ENCODE results near the gene ZFPM1.

DNA sequence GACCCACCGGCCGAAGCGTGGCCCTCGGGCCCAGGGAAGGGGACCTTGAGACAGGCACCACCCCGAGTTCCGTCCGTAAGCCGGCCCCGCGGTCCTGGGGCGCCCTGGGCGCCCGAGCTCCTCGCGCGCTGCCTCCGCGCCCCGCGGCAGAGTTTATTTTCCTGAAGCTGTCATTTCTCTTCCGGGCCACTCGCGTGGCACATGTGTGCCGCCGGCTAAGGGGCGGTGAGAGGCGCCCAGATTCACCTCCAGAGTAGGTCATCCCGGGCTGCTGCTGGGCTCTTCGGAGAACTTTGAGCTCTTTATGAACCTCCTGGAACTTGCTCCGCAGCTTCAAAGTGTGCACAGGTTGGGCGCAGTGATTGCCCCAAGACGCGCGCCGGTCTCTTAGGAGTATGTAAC is 117.6 kb downstream of the ZFPM1 start:
- TF ChIP-seq, protein P1, sequence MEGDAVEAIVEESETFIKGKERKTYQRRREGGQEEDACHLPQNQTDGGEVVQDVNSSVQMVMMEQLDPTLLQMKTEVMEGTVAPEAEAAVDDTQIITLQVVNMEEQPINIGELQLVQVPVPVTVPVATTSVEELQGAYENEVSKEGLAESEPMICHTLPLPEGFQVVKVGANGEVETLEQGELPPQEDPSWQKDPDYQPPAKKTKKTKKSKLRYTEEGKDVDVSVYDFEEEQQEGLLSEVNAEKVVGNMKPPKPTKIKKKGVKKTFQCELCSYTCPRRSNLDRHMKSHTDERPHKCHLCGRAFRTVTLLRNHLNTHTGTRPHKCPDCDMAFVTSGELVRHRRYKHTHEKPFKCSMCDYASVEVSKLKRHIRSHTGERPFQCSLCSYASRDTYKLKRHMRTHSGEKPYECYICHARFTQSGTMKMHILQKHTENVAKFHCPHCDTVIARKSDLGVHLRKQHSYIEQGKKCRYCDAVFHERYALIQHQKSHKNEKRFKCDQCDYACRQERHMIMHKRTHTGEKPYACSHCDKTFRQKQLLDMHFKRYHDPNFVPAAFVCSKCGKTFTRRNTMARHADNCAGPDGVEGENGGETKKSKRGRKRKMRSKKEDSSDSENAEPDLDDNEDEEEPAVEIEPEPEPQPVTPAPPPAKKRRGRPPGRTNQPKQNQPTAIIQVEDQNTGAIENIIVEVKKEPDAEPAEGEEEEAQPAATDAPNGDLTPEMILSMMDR (IDR thresholded peaks at IDR 0.05), result no peak
- no peak for TF ChIP-seq POLR2A (IDR thresholded peaks at IDR 0.05)

Data from thyroid gland (tissue), 4 donors.